ENCODE data around the gene TRMT61A.

DNA sequence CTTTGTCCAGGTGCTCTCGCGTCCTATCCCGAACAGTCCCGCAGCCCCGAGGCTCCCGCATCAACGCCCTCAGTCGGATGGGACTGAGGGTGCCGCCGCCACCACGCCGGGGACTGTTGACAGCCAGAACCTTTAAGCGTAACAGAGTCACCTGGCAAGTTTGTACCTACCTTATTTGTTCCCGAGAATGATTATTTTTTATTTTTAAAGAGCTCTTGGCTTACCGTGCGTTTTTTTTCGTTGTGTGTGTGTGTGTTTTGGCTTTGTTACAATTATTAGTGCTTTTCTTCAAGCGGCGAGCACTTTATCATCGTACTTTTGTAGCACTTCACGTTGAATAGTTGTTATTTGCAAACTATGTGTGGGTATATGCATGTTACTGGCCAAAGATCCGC, 34.2 kb downstream of the TRMT61A start:
- TF ChIP-seq, protein P1, sequence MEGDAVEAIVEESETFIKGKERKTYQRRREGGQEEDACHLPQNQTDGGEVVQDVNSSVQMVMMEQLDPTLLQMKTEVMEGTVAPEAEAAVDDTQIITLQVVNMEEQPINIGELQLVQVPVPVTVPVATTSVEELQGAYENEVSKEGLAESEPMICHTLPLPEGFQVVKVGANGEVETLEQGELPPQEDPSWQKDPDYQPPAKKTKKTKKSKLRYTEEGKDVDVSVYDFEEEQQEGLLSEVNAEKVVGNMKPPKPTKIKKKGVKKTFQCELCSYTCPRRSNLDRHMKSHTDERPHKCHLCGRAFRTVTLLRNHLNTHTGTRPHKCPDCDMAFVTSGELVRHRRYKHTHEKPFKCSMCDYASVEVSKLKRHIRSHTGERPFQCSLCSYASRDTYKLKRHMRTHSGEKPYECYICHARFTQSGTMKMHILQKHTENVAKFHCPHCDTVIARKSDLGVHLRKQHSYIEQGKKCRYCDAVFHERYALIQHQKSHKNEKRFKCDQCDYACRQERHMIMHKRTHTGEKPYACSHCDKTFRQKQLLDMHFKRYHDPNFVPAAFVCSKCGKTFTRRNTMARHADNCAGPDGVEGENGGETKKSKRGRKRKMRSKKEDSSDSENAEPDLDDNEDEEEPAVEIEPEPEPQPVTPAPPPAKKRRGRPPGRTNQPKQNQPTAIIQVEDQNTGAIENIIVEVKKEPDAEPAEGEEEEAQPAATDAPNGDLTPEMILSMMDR (IDR thresholded peaks at IDR 0.05) = no peak
- no peak for TF ChIP-seq POLR2A (IDR thresholded peaks at IDR 0.05)

Data from stomach (tissue), 4 donors.